ENCODE data around the gene ZBTB7C. TPM values are rescaled to one million over a fixed set of nuclear protein-coding genes. Genes with fewer than 3 reads are reported as not detected.

ZBTB7C gene
- total and polyA plus RNA-seq, 2 of the 8 experiments (the other 6 are each of a cell fraction or from before 2014, with no cell fraction given) = 0.15 to 0.45 TPM

DNA sequence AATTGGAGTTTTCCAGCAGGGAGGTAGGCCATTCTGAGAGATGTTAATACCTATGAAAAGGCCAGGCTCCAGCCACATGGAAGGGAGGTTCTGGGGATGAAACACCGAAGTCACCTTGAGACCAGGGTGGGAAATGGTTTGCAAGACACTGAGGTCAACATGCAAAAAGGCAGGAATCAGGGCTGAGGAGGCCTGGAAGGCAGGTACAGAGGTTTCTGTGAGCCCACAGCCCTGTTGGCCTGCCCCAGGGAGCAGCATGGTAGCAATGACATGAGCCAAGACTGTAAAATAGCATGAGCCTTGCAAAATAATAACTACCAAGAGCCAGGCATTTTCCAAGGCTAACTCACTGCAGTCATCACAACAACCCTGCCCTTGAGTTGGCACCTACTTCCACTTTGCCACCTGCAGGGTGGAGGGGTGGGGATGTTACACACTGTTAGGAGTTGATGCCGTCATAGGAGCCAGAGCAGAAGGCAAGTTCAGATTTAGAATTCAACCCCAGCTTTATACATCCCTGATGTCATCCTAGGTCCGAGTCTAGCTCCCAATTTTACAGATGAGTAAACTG is 61.3 kb downstream of the ZBTB7C start (continued):
- TF ChIP-seq GABPA (IDR thresholded peaks at IDR 0.05; ENCODE audit: borderline replicate concordance, insufficient read depth, low read length) (no peak), SRF (IDR thresholded peaks at IDR 0.05; ENCODE audit: low read depth, low read length) (no peak), MAFK (IDR thresholded peaks at IDR 0.05; ENCODE audit: low read depth, low read length) (no peak), FOSL1 (IDR thresholded peaks at IDR 0.05; ENCODE audit: insufficient read depth, low read depth, low read length) (no peak), RXRA (IDR thresholded peaks at IDR 0.05; ENCODE audit: insufficient read depth, low read depth, low read length) (no peak), TAF1 (IDR thresholded peaks at IDR 0.05; ENCODE audit: low read depth, low read length) (no peak)
